Measurements from ENCODE around the gene ROR2. TPM values are rescaled to one million over a fixed set of nuclear protein-coding genes. Genes with fewer than 3 reads are reported as not detected.

ROR2 gene
- total RNA-seq, 6 experiments from 2014 or later: 0.09 TPM; not detected in 5

DNA sequence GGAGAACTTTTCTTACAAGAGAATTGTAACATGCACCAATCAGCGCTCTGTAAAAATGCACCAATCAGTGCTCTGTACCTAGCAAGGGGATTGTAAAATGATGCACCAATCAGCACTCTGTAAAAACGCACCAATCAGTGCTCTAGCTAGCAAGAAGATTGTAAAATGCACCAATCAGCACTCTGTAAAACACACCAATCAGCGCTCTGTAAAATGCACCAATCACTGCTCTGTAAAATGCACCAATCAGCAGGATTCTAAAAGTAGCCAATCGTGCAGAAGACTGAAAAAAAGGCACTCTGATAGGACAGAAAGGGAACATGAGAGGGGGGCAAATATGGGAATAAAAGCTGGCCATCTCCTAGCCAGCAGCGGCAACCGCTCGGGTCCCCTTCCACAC lies 233.2 kb downstream of the ROR2 start:
- no peak overlapping the region for H3K4me3 Mint-ChIP-seq
- no peaks in the 10 kb centered on the region for H3K4me1 Mint-ChIP-seq (ENCODE audit: low read depth)
- H3K27me3 Mint-ChIP-seq (ENCODE audit: insufficient read depth): peaks cover 13% of the 10 kb centered on the region
- H3K36me3 Mint-ChIP-seq (ENCODE audit: low read depth): no peaks in the 10 kb centered on the region
- H3K9me3 Mint-ChIP-seq: peaks cover 8% of the 10 kb centered on the region
- no peak overlapping the region for H3K27ac Mint-ChIP-seq
- TF ChIP-seq, protein P1, sequence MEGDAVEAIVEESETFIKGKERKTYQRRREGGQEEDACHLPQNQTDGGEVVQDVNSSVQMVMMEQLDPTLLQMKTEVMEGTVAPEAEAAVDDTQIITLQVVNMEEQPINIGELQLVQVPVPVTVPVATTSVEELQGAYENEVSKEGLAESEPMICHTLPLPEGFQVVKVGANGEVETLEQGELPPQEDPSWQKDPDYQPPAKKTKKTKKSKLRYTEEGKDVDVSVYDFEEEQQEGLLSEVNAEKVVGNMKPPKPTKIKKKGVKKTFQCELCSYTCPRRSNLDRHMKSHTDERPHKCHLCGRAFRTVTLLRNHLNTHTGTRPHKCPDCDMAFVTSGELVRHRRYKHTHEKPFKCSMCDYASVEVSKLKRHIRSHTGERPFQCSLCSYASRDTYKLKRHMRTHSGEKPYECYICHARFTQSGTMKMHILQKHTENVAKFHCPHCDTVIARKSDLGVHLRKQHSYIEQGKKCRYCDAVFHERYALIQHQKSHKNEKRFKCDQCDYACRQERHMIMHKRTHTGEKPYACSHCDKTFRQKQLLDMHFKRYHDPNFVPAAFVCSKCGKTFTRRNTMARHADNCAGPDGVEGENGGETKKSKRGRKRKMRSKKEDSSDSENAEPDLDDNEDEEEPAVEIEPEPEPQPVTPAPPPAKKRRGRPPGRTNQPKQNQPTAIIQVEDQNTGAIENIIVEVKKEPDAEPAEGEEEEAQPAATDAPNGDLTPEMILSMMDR (IDR thresholded peaks at IDR 0.05): no peak
- DNase-seq: no peak

DNA sequence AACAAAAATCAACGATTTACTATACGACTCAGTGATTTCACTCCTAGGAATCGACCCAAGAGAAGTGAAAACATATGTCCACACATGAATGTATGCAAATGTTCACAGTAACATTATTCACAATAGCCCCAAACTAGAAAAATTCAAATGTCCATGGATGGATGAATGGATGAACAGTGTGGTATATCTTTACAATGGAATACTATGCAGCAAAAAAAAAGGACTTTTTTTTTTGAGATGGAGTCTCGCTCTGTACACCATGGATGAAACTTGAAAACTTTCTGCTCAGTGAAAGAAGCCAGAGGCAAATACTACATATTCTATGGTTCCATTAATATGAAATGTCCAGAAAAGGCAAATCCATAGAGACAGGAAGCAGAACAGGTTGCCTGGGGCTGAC lies 233.8 kb downstream of the ROR2 start:
- TF ChIP-seq, protein P1 (IDR thresholded peaks at IDR 0.05): no peak
- Mint-ChIP-seq H3K27me3 (ENCODE audit: insufficient read depth) (peaks cover 13% of the 10 kb centered on the region), H3K36me3 (ENCODE audit: low read depth) (no peaks in the 10 kb centered on the region), H3K9me3 (peaks cover 8% of the 10 kb centered on the region), H3K4me3 (no peak overlapping the region), H3K27ac (no peak overlapping the region), H3K4me1 (ENCODE audit: low read depth) (no peaks in the 10 kb centered on the region)
- no peak for DNase-seq

DNA sequence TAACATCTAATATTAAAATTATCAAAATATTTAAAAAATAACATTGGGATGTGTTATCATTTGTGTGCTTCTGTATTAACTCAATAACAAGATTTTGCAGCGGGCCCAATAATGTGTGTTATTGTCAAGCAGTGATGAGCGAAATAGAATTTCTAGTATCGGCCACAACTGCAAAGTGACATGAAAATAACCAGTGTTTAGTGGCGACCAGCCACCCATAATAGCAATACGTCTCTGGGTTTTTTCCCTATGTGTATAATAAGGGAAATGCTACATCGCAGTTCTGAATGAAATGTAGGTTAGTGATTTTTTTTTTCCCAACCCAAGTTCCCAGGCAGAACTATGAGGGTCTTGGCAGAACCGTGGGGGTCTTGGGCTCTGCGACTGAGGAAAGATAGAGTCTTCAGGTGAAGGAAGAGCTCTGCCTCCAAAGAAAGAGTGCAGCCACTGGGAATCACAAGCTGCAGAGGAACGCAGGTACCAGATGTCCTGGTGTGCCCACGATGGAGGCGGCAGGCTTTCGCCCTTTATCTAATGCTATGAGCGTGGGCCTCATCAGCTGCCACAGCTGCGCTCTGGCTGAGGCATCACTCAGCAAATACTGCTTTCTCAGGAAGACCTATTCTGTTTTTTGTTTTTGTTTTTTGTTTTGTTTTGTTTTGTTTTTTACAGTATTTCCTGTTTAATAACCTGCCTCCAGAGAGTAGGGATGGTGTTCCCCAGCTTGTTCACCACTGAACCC lies 235.0 kb downstream of the ROR2 start:
- Mint-ChIP-seq H3K27me3 (ENCODE audit: insufficient read depth) (peaks cover 13% of the 10 kb centered on the region), H3K4me1 (ENCODE audit: low read depth) (no peaks in the 10 kb centered on the region), H3K9me3 (peaks cover 8% of the 10 kb centered on the region), H3K4me3 (no peak overlapping the region), H3K27ac (no peak overlapping the region), H3K36me3 (ENCODE audit: low read depth) (no peaks in the 10 kb centered on the region)
- TF ChIP-seq, protein P1 (IDR thresholded peaks at IDR 0.05): no peak
- no peak for DNase-seq

DNA sequence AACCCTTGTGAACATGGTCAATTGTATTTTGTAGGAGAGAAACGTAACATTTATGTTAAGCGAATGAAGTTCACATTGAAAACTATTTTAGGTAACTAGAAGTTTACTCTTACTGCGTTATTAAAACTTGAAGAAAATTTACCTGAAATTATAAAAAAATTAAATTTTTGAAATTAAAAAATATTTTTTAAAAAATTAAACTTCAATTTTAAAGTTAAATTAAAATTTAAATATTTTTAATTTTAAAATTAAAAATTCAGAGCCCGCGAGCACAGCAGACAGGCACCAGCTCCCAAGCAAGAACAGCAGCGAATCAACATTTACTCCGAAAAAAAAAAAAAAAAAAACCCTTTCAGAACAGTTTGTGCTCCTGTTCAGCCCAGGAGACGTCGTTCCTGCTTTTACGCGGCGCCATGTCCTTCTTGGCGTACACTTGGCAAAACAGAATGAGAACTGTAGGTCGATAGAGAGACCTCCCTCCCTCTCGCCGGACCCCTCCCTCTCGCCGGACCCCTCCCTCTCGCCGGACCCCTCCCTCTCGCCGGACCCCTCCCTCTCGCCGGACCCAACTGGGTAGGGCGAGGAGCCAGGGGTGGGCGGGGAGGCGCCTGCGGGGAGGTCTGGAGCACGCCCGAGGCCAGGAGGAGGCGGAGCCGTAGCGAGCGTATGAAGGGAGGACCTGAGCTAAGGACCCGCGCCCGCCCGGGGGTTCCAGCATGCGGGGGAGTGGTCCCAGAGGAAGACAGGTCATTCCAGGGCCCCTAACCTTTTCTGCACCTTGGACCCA lies 235.8 kb downstream of the ROR2 start:
- H3K27me3 Mint-ChIP-seq (ENCODE audit: insufficient read depth): peaks cover 13% of the 10 kb centered on the region
- H3K36me3 Mint-ChIP-seq (ENCODE audit: low read depth): no peaks in the 10 kb centered on the region
- TF ChIP-seq, protein P1 (IDR thresholded peaks at IDR 0.05): no peak
- peaks cover 8% of the 10 kb centered on the region for H3K9me3 Mint-ChIP-seq
- no peaks in the 10 kb centered on the region for H3K4me1 Mint-ChIP-seq (ENCODE audit: low read depth)
- no peak overlapping the region for H3K27ac Mint-ChIP-seq
- no peak for DNase-seq
- H3K4me3 Mint-ChIP-seq: peak overlapping the region; percentile 31; the same call in 1 of the 2 replicates

DNA sequence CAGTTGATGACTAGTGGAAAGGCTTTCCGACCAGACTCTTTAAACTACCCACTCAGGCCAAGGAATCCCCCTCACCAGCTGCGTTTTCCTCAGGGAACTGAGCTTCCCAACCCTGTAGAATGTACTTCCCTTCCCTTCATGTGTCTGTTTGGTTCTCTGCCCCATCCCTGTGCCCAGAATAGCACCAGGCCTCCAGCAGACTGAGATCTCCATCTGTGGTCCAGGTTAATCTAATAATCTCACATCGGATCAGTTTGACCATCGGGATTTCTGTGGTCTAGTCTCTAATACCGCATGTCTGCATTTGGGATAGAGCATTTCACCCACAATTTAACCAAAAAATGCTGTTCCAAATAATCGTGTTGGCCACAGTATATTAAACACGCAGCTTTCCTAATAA lies 237.2 kb downstream of the ROR2 start:
- Mint-ChIP-seq H3K27me3 (ENCODE audit: insufficient read depth) (peaks cover 13% of the 10 kb centered on the region), H3K36me3 (ENCODE audit: low read depth) (no peaks in the 10 kb centered on the region), H3K4me1 (ENCODE audit: low read depth) (no peaks in the 10 kb centered on the region), H3K4me3 (no peak overlapping the region), H3K9me3 (peaks cover 8% of the 10 kb centered on the region), H3K27ac (no peak overlapping the region)
- TF ChIP-seq, protein P1 (IDR thresholded peaks at IDR 0.05): no peak
- DNase-seq: no peak

Measured in HFFc6 (cell line).